Stimulated activated CD8-positive, alpha-beta memory T cell treated with anti-CD3 and anti-CD28 coated beads, Interleukin-7, amount 100 ng/mL, for 4 hours (primary cell): ENCODE data around the gene ETV7.

ENCODE experiments used
- DNase-seq, 2 donors: peaks; one replicate each; pipeline ENCODE4 v3.0.0-alpha.2; 2020; ENCODE audit warnings: low read depth in 2 of 2

The ETV7 gene

DNA sequence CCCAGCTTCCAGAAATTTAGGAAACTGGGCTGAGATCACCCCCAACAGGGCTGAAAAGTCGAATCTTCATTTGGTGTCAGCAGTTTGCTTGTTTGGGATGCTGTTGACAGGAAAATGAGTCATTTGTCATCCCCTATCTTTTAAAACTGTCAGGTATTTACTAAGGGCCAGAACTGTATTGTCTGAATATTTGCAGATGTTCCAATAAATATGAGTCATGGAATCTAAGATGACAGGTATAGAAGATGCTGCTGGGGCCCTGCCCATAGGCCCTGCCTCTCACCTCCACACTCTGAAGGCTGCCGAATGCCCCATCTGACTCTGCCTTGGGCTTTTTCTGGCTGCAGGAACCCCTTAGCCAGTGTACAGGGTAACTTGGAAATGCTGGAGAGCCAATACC lies 3.9 kb downstream of the ETV7 start:
- DNase-seq = no peak

GRCh38 chr6:36382976-36383375 lies 4.5 kb downstream of the ETV7 start:
- DNase-seq = no peak

- no peak for DNase-seq
Measured at GRCh38 chr6:36381502-36382389, 5.7 kb downstream of the ETV7 start.

- no peak for DNase-seq
Measured at GRCh38 chr6:36380166-36380565, 7.3 kb downstream of the ETV7 start.

GRCh38 chr6:36378936-36379335 lies 8.5 kb downstream of the ETV7 start:
- no peak for DNase-seq

GRCh38 chr6:36378243-36378920 lies 9.1 kb downstream of the ETV7 start:
- DNase-seq = no peak

GRCh38 chr6:36377594-36377993 lies 9.9 kb downstream of the ETV7 start:
- DNase-seq = no peak

DNA sequence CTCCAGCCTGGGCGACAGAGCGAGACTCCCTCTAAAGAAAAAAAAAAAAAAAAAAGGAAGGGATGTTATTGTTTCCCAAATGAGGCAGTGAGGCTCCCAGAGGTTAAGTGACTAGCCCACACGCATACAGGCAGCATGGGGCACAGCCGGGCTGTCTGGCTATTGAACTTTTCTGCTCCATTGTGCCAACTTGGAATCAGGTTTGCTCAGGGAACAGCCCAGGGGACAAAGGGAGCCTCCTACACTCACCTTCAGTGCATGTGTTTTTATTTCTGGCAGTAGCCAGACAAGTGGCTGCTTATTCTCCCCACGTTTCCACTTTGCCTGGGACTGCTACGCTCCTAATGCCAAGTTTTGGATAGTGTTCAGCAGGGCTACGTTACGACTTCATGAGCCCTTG lies 10.7 kb downstream of the ETV7 start:
- no peak for DNase-seq

GRCh38 chr6:36376183-36376582 lies 11.3 kb downstream of the ETV7 start:
- no peak for DNase-seq

DNA sequence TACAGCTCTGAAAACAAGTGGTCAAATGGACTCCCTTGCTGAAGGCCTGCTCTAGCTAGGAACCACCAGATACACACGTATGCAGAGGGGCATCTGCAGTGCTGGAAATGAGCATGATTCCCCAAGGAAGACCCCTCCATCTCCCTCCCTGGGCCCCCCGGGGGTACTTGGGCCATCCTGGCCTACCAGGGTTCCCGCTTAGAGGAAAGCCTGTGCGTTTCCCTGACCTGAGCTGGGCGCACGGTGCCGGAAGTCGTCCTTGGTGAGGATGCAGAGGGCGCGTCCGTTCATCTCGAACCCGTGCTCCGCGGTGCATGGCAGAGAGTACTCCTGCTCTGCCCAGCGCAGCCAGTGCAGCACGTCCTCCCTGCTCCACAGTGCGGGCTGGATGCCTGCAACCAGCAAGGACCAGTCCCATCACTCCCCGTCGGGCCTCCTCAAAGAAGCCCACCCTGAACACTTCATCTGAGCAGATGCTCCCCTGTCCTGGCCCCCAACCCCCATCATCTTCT lies 11.8 kb downstream of the ETV7 start:
- DNase-seq = no peak

- no peak for DNase-seq
Measured at GRCh38 chr6:36374972-36375371, 12.5 kb downstream of the ETV7 start.

DNA sequence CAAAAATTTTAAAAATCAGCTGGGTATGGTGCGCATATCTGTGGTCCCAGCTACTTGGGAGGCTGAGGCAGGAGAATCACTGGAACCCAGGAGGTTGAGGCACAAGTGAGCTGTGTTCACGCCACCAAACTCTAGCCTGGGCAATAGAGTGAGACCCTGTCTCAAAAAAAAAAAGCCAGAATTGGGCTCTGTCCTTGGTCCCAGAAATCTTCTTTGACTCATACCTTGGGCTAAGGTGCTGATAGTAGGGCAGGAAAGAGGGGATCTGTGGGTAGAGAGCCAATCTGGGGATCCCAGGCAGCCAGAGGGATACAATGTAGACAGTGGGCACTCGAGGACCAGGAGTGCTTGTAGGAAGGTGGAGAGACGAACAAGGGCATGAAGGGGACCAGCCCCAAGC lies 13.3 kb downstream of the ETV7 start:
- DNase-seq = no peak

GRCh38 chr6:36373368-36374019 lies 14.0 kb downstream of the ETV7 start:
- DNase-seq = no peak

GRCh38 chr6:36372088-36372487 lies 15.4 kb downstream of the ETV7 start:
- no peak for DNase-seq

- DNase-seq = no peak
Measured at GRCh38 chr6:36371211-36371610, 16.3 kb downstream of the ETV7 start.

- DNase-seq = no peak
Measured at GRCh38 chr6:36370638-36371037, 16.8 kb downstream of the ETV7 start.

DNA sequence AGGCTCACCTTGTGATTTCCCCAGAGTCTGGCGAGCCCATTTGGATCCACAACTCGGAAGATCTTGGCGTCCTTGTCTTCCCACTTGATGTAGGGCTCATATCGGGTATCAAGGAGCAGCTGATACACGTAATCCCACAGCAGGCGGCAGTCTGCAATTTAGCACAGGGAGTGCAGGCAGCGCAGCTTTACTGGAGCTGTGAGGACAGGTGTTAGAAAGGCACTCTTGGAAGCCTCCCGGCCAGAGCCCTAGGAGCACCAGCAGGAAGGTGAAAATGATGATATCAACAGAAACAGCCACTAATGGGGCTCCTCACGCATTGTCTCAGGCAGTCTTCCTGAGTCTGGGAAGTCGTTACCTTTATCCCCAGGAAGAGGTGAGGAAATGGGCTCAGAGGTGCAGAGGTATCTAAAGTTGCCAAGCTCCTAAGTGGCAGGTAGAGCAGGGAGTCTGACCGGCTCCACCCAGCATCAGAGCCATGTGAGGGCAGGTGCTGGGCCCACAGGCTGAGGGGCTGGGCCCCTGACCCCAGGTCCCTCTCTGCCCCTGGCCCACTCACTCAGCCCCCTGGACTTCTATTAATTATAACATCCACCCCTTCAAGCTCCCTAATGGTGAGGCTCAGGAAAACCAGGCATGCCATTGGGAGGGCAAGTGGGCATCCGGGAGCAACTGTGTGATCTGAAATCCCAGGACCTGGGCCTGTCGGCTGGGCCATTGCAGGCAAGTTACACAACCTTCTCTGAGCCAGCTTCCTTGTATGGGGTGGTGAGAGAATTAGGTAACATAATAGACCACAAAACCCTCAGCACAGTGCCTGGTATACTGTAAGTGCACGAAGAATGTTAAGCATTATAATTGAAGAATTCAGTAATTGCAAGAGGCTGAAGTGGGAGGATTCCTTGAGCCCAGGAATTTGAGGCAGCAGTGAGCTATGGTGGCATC lies 18.3 kb downstream of the ETV7 start:
- DNase-seq = no peak

DNA sequence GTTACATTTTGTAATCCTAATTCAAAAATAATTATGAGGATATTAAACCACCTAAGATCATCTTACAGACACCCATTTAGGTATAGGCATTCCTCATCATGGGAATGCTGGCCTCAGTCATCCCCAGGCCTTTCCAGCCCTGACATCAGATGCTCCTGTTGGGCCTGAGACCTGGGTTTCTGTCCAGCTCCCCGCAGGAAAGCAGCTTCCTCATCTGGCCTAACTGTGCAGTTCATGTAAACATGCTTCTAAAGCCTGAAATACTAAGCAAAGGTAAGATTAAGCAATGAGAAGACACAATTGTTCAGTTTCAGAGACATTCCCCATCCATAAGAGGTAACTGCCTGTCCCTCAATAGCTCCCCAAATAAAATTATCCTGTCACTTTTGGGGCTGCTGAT lies 19.0 kb downstream of the ETV7 start:
- DNase-seq = no peak

DNA sequence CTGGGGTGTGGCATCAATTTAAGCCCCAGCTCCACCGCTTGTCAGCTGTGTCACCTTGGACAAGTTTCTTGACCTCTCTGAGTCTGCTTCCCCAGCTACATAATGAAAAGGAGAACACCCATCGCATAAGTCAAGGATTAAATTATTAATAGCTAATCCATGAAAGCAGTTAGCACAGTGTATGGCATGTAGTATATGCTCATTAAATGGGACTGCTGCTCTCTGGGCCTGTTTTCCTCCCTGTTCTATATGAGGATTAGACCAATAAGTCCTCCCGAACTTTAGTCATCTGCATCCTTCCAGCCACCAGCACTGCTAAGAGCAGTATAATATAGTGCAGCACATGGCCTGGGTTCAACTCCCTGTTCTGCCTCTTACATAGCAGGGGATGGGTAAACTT lies 19.7 kb downstream of the ETV7 start:
- no peak for DNase-seq

DNA sequence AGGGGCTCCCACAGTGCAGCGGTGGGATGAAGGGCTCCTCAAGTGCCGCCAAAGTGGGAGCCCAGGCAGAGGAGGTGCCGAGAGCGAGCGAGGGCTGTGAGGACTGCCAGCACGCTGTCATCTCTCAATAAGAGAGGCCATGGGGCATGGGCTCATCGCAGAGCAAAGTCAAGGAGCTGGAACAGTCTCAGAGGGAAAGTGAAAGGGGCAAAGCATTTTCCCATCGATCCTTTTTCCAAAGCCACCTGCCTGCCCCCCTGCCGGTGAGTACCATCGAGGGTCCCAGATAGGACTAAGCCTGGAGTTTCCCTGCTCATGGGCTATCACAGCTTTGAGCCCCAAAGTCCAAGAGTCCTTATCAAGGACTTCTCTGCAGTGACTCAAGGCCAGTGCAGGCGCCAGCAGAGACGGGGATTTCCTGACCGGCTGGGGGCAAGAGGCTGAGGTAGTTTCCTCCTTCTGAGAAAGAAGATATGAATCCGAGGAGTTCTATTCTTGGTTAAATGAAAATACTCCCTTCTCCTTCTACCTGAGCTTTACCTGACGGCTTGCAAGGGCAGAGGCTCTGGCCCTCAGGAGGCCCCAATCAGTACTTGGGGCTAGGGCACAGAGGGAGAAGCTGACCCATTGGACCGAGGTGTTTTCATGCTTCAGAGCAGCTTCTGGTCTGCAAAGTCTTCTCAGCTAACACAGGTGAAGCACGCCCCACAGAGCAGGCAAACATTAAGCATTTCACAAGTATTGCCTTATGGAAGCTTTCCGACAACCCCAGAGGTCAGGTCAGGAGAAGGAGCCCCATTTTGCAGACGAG lies 22.6 kb downstream of the ETV7 start:
- DNase-seq = no peak
